ENCODE data around the gene MTHFD1L. TPM values are rescaled to one million over a fixed set of nuclear protein-coding genes. Genes with fewer than 3 reads are reported as not detected.

MTHFD1L gene
- polyA plus RNA-seq, 3 donors, result 0.25 to 1.3 (median 0.39) TPM

DNA sequence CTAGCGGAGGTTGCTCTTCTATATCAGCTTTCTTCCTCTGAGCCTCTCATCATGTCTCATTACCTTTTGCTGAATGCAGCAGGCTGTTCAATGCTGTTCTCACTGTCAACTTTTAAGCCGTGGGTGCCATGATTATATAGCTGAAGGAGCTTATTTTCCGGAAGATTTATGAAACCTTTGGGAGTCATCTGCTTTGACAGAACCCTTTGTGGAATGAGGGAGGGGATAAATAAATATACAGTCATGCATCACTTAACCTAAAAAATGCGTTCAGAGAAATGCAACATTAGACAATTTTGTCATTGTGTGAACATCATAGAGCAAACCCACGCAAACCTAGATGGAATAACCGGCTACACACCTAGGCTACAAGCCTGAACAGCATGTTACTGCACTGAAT lies 272.0 kb downstream of the MTHFD1L start:
- H3K4me3 Mint-ChIP-seq, result no peak overlapping the region
- DNase-seq, result no peak
- peaks cover 3 to 6% (median 4%) of the 10 kb centered on the region in 3 donors for H3K27me3 Mint-ChIP-seq (ENCODE audit: low read depth in 3 of 3)
- no peaks in the 10 kb centered on the region for H3K4me1 Mint-ChIP-seq
- Histone ChIP-seq H3K36me3 (replicated peaks in 1 of 2; ENCODE audit: control insufficient read depth in 1 of 2, insufficient read depth in 2 of 2, low read length in 2 of 2) (no peaks in the 10 kb centered on the region), H3K9ac (ENCODE audit: insufficient read depth, low read length, poor library complexity, severe bottlenecking) (no peak overlapping the region), H4K20me1 (ENCODE audit: insufficient read depth, low read length) (no peaks in the 10 kb centered on the region), H3K4me2 (replicated peaks; ENCODE audit: extremely low read depth, low read length, poor library complexity, severe bottlenecking) (no peak overlapping the region), H3K27me3 (ENCODE audit: control insufficient read depth in 2 of 2, insufficient read depth in 2 of 2, low read length in 2 of 2) (no peaks in the 10 kb centered on the region), H3K4me3 (replicated peaks in 1 of 3; ENCODE audit: low read depth in 2 of 3, low read length in 3 of 3) (no peak overlapping the region), H3K9me3 (replicated peaks in 1 of 2; ENCODE audit: control insufficient read depth in 1 of 2, insufficient read depth in 1 of 2, low read length in 2 of 2) (no peaks in the 10 kb centered on the region), H3K4me1 (ENCODE audit: control insufficient read depth in 1 of 2, insufficient read depth in 2 of 2, low read length in 2 of 2) (no peaks in the 10 kb centered on the region), H2AFZ (ENCODE audit: insufficient read depth, low read depth, low read length, poor library complexity, severe bottlenecking) (no peak overlapping the region), H3K79me2 (ENCODE audit: insufficient read depth, low read length) (no peaks in the 10 kb centered on the region), H3K27ac (ENCODE audit: low read depth in 1 of 2, low read length in 2 of 2) (no peak overlapping the region)
- no peaks in the 10 kb centered on the region for H3K36me3 Mint-ChIP-seq
- 100% methylated on average over 2 of the region's 6 CpGs for WGBS (ENCODE audit: insufficient coverage)
- no peak for TF ChIP-seq CTCF (IDR thresholded peaks at IDR 0.05)
- no peak overlapping the region for H3K27ac Mint-ChIP-seq
- intact Hi-C loops (cut with micrococcal nuclease), result no loop called here
- H3K9me3 Mint-ChIP-seq, result peaks cover 2 to 11% (median 4%) of the 10 kb centered on the region in 7 donors

GRCh38 chr6:151139524-151139923 lies 274.0 kb downstream of the MTHFD1L start:
- H3K27me3 Mint-ChIP-seq (ENCODE audit: low read depth in 3 of 3), result peaks cover 6% of the 10 kb centered on the region in 3 donors
- intact Hi-C loops (cut with micrococcal nuclease), result no loop called here

More at GRCh38 chr6:151139524-151139923, 274.0 kb downstream of the MTHFD1L start:
- WGBS (ENCODE audit: insufficient coverage), result 78% methylated on average over 9 of the region's 11 CpGs
- H3K4me1 Mint-ChIP-seq, result no peaks in the 10 kb centered on the region
- H3K36me3 ChIP-seq (replicated peaks in 1 of 2; ENCODE audit: control insufficient read depth in 1 of 2, insufficient read depth in 2 of 2, low read length in 2 of 2), result no peaks in the 10 kb centered on the region
- no peaks in the 10 kb centered on the region for H3K9me3 ChIP-seq (replicated peaks in 1 of 2; ENCODE audit: control insufficient read depth in 1 of 2, insufficient read depth in 1 of 2, low read length in 2 of 2)
- no peak overlapping the region for H3K4me3 ChIP-seq (replicated peaks in 1 of 3; ENCODE audit: low read depth in 2 of 3, low read length in 3 of 3)
- H2AFZ ChIP-seq (ENCODE audit: insufficient read depth, low read depth, low read length, poor library complexity, severe bottlenecking), result no peak overlapping the region
- no peak overlapping the region for H3K9ac ChIP-seq (ENCODE audit: insufficient read depth, low read length, poor library complexity, severe bottlenecking)
- no peaks in the 10 kb centered on the region for H3K36me3 Mint-ChIP-seq
- H3K27ac Mint-ChIP-seq, result no peak overlapping the region
- no peak overlapping the region for H3K4me3 Mint-ChIP-seq
- no peaks in the 10 kb centered on the region for H4K20me1 ChIP-seq (ENCODE audit: insufficient read depth, low read length)
- H3K4me2 ChIP-seq (replicated peaks; ENCODE audit: extremely low read depth, low read length, poor library complexity, severe bottlenecking), result no peak overlapping the region
- no peak overlapping the region for H3K27ac ChIP-seq (ENCODE audit: low read depth in 1 of 2, low read length in 2 of 2)
- H3K4me1 ChIP-seq (ENCODE audit: control insufficient read depth in 1 of 2, insufficient read depth in 2 of 2, low read length in 2 of 2), result no peaks in the 10 kb centered on the region
- H3K27me3 ChIP-seq (ENCODE audit: control insufficient read depth in 2 of 2, insufficient read depth in 2 of 2, low read length in 2 of 2), result no peaks in the 10 kb centered on the region
- H3K9me3 Mint-ChIP-seq, result peaks cover 0 to 9% (median 0%) of the 10 kb centered on the region in 7 donors
- H3K79me2 ChIP-seq (ENCODE audit: insufficient read depth, low read length), result no peaks in the 10 kb centered on the region
- no peak for TF ChIP-seq CTCF (IDR thresholded peaks at IDR 0.05)
- DNase-seq, result no peak

Measured in CD14-positive monocyte (primary cell).